GM10266 (cell line): ENCODE results near the gene OR11H7.
"Not testable (repeated sequence)": the region's sequence is repeated elsewhere in the genome, so short reads cannot be mapped to it uniquely, and the experiment has no call there.

Experiments used
- DNase-seq: peaks from one replicate; pipeline ENCODE4 v3.0.0; 2012; ENCODE audit errors: extremely low spot score
- CTCF ChIP-seq: IDR thresholded peaks from 2 replicates; pipeline ENCODE4 v1.5.1; 2012; ENCODE audit warnings: mild to moderate bottlenecking, low read depth; ENCODE audit not compliant: control insufficient read depth, insufficient read depth; ENCODE audit errors: missing control alignments

Gene OR11H7

DNA sequence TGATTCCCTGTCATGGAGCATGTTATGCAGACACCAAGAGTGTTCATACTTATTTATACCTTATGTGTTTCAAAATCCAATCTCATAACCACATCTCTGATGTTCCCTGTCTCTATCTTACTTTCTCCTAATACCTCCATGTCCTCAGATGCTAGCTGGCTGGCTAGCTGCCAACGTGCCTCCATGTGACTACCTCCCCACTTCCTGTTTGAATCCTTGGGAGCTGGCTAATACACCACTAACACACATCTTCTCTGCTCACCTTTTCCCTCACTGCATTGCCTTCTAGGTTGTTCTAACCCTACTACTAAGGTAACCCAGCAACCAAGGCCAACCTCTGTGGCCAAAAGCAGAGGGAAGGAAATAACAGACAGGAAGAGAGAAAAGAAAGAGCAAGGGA is 49.6 kb downstream of the OR11H7 start:
- no peak for TF ChIP-seq CTCF
- no peak for DNase-seq

- not testable (repeated sequence) for DNase-seq
These were observed 51.5 kb downstream of the OR11H7 start for GRCh38 chr14:20280265-20280664.
